DMS79 treated with DMSO at 0.1 percent for 48 hours (cell line): ENCODE measurements around the gene P2RX4.
"Not testable (repeated sequence)": the region's sequence is repeated elsewhere in the genome, so short reads cannot be mapped to it uniquely, and the experiment has no call there.

ENCODE experiments used
- DNase-seq: peaks from one replicate; lab custom pipeline; 2025; lab: John Stamatoyannopoulos, UW

Gene P2RX4

GRCh38 chr12:121189131-121189530 is 20.8 kb upstream of the P2RX4 start:
- no peak for DNase-seq

- no peak for DNase-seq
Observed at GRCh38 chr12:121189619-121190155, 20.2 kb upstream of the P2RX4 start.

- no peak for DNase-seq
Observed at GRCh38 chr12:121190523-121191031, 19.4 kb upstream of the P2RX4 start.

- no peak for DNase-seq
Observed at GRCh38 chr12:121191151-121191550, 18.8 kb upstream of the P2RX4 start.

GRCh38 chr12:121196902-121197301 is 13.0 kb upstream of the P2RX4 start:
- DNase-seq, result no peak

- DNase-seq, result no peak
Observed at GRCh38 chr12:121198949-121199348, 11.0 kb upstream of the P2RX4 start.

- DNase-seq, result not testable (repeated sequence)
Observed at GRCh38 chr12:121201140-121201539, 8.8 kb upstream of the P2RX4 start.

- no peak for DNase-seq
Observed at GRCh38 chr12:121202407-121203355, 7.2 kb upstream of the P2RX4 start.

GRCh38 chr12:121203482-121203881 is 6.4 kb upstream of the P2RX4 start:
- DNase-seq, result no peak

- no peak for DNase-seq
Observed at GRCh38 chr12:121205491-121205890, 4.4 kb upstream of the P2RX4 start.

GRCh38 chr12:121208571-121208970 is 1.4 kb upstream of the P2RX4 start:
- DNase-seq, result not testable (repeated sequence)

GRCh38 chr12:121209221-121209620 is 708 bp upstream of the P2RX4 start:
- no peak for DNase-seq

- DNase-seq, result no peak
Observed at GRCh38 chr12:121212875-121213274, 2.9 kb downstream of the P2RX4 start.

- no peak for DNase-seq
Observed at GRCh38 chr12:121214166-121214777, 4.3 kb downstream of the P2RX4 start.

- DNase-seq, result no peak
Observed at GRCh38 chr12:121214855-121215745, 5.2 kb downstream of the P2RX4 start.

- no peak for DNase-seq
Observed at GRCh38 chr12:121216102-121216501, 6.2 kb downstream of the P2RX4 start.

- no peak for DNase-seq
Observed at GRCh38 chr12:121217063-121217462, 7.1 kb downstream of the P2RX4 start.

GRCh38 chr12:121217761-121218160 is 7.8 kb downstream of the P2RX4 start:
- no peak for DNase-seq

- DNase-seq, result no peak
Observed at GRCh38 chr12:121218588-121219352, 8.8 kb downstream of the P2RX4 start.

- DNase-seq, result no peak
Observed at GRCh38 chr12:121219353-121219986, 9.5 kb downstream of the P2RX4 start.

- DNase-seq, result no peak
Observed at GRCh38 chr12:121222847-121223246, 12.9 kb downstream of the P2RX4 start.
